B cell (primary cell): ENCODE data around the gene TBXAS1. TPM values are rescaled to one million over a fixed set of nuclear protein-coding genes. Genes with fewer than 3 reads are reported as not detected.

Experiments
- ATAC-seq: fragments of 200-7000 bp; cut with Tn5 transposase; one replicate; pipeline ENCODE4 v1.10.0; 2021; ENCODE audit warnings: low read depth, mild to moderate bottlenecking, moderate number of reproducible peaks, moderate library complexity
- CTCF ChIA-PET: fragments of 350-600 bp; sonication (Branson Sonifier 250); formaldehyde crosslinking; loops from one replicate; lab custom pipeline; 2021; ENCODE audit warnings: antibody characterized with exemption, inconsistent platforms; lab: Charles Lee
- POLR2A ChIA-PET: fragments of 350-600 bp; sonication (Branson Sonifier 250); formaldehyde crosslinking; loops from one replicate; lab custom pipeline; 2021; ENCODE audit warnings: antibody characterized with exemption; lab: Charles Lee
- DNase-seq: peaks from one replicate; pipeline ENCODE4 v3.0.0; 2013
- H2AFZ ChIP-seq: 2 replicates; pipeline ENCODE4 v1.6.1; 2012; ENCODE audit warnings: mild to moderate bottlenecking, low read depth, low read length; ENCODE audit not compliant: insufficient read depth, poor library complexity, severe bottlenecking
- H3K27ac ChIP-seq, 2 donors: 1 replicate in 1 of 2; 2 replicates in 1 of 2; pipeline ENCODE4 v1.5.1; 2012 to 2013; ENCODE audit warnings: low read length in 2 of 2, mild to moderate bottlenecking in 2 of 2, moderate library complexity in 1 of 2
- H3K27me3 ChIP-seq, 4 experiments: fragments of 200-600 bp in 1 of 4; sonication (generic) in 1 of 4; replicated peaks in 1 of 4; 1 replicate in 2 of 4; 2 replicates in 2 of 4; pipeline versions ENCODE4 v1.6.1 to v1.7.0; 2013 to 2016; ENCODE audit warnings: low read length in 3 of 4, mild to moderate bottlenecking in 2 of 4, mixed read lengths in 1 of 4, moderate library complexity in 1 of 4; ENCODE audit not compliant: insufficient read depth in 4 of 4, control insufficient read depth in 3 of 4; ENCODE audit errors: control extremely low read depth in 1 of 4
- H3K36me3 ChIP-seq, 2 experiments: replicated peaks in 1 of 2; 1 replicate in 1 of 2; 2 replicates in 1 of 2; pipeline versions ENCODE4 v1.6.1 to v1.7.1; 2013; ENCODE audit warnings: low read length in 1 of 2; ENCODE audit not compliant: insufficient read depth in 2 of 2, control insufficient read depth in 1 of 2; ENCODE audit errors: control extremely low read depth in 1 of 2, extremely low read depth in 1 of 2
- H3K4me1 ChIP-seq, 2 donors: fragments of 200-600 bp in 1 of 2; sonication (generic) in 1 of 2; 1 replicate in 1 of 2; 2 replicates in 1 of 2; pipeline versions ENCODE4 v1.5.1 to v1.6.1; 2013 to 2017; ENCODE audit warnings: low read length in 2 of 2; ENCODE audit not compliant: control insufficient read depth in 2 of 2, insufficient read depth in 2 of 2
- H3K4me2 ChIP-seq: replicated peaks from 2 replicates; pipeline ENCODE3; 2012; ENCODE audit warnings: mild to moderate bottlenecking, low read depth, low read length; ENCODE audit not compliant: poor library complexity, severe bottlenecking
- H3K4me3 ChIP-seq, 5 experiments: fragments of 200-600 bp in 1 of 5; sonication (generic) in 1 of 5; 1 replicate in 3 of 5; 2 replicates in 2 of 5; pipeline versions ENCODE4 v1.5.1 to v1.7.0; 2011 to 2016; ENCODE audit warnings: low read length in 4 of 5, mild to moderate bottlenecking in 4 of 5, low read depth in 2 of 5, control low read depth in 1 of 5, moderate library complexity in 1 of 5; ENCODE audit not compliant: insufficient read depth in 1 of 5; ENCODE audit errors: control extremely low read depth in 1 of 5, extremely low read depth in 1 of 5
- H3K79me2 ChIP-seq: fragments of 200-600 bp; sonication (generic); one replicate; pipeline ENCODE4 v1.6.0; 2016; ENCODE audit warnings: low read length; ENCODE audit not compliant: control insufficient read depth, insufficient read depth
- H3K9ac ChIP-seq: fragments of 200-600 bp; sonication (generic); 2 replicates; pipeline ENCODE4 v1.6.1; 2017; ENCODE audit warnings: mild to moderate bottlenecking, low read length, moderate library complexity
- H3K9me3 ChIP-seq, 3 donors: one replicate each; pipeline versions ENCODE4 v1.6.1 to v1.7.1; 2013; ENCODE audit warnings: low read length in 2 of 3; ENCODE audit not compliant: control insufficient read depth in 2 of 3, insufficient read depth in 1 of 3; ENCODE audit errors: control extremely low read depth in 1 of 3
- H4K20me1 ChIP-seq: 2 replicates; pipeline ENCODE4 v1.6.0; 2012; ENCODE audit warnings: mild to moderate bottlenecking, low read length; ENCODE audit not compliant: insufficient read depth, control insufficient read depth, poor library complexity, severe bottlenecking
- H3K27ac Mint-ChIP-seq: one replicate; pipeline ENCODE4 v1.8.0; 2021; ENCODE audit warnings: mixed read lengths
- H3K27me3 Mint-ChIP-seq: one replicate; pipeline ENCODE4 v1.8.0; 2021; ENCODE audit warnings: mixed read lengths
- H3K4me1 Mint-ChIP-seq: one replicate; pipeline ENCODE4 v1.8.0; 2021; ENCODE audit warnings: mixed read lengths
- H3K4me3 Mint-ChIP-seq: one replicate; pipeline ENCODE4 v1.8.0; 2021; ENCODE audit warnings: mixed read lengths
- H3K9me3 Mint-ChIP-seq: one replicate; pipeline ENCODE4 v1.8.0; 2022; ENCODE audit warnings: mixed read lengths; ENCODE audit not compliant: insufficient read depth
- EZH2 ChIP-seq: IDR thresholded peaks from 2 replicates; pipeline ENCODE4 v1.6.1; 2012; ENCODE audit warnings: borderline replicate concordance, low read depth, mild to moderate bottlenecking, moderate library complexity, low read length; ENCODE audit not compliant: insufficient read depth, poor library complexity, severe bottlenecking
- WGBS: methylation state at CpG from one replicate; pipeline ENCODE4 v1.1.5; 2013; ENCODE audit warnings: missing lambda C conversion rate; ENCODE audit not compliant: insufficient coverage; 5-methylcytosine and 5-hydroxymethylcytosine counted together
- intact Hi-C: fragments of 100-400 bp; cut with micrococcal nuclease; formaldehyde crosslinking; loops from one replicate; pipeline ENCODE4 v1.10.0; 2022
- polyA plus RNA-seq: library from polyadenylated mRNA; depleted of rRNA; stranded (reverse); fragments of >200 nt; gene quantifications from 2 replicates; pipeline ENCODE4 v1.2.3, GENCODE V29; 2012
- total RNA-seq, 2 donors: library from RNA; stranded (reverse); fragments of 120-200 nt in 1 of 2; gene quantifications; 1 replicate in 1 of 2; 2 replicates in 1 of 2; pipeline versions ENCODE4 v1.2.3 to v1.2.4, GENCODE V29; 2013 to 2022
- TF ChIP-seq, protein P1 (sequence below): fragments of 200-600 bp; IDR thresholded peaks from one replicate; pipeline ENCODE4 v1.8.0; 2022; ENCODE audit warnings: antibody characterized with exemption, mild to moderate bottlenecking

The TBXAS1 gene
- total and polyA plus RNA-seq, 2 donors (not counting 1 experiment from before 2014, with no cell fraction given) = 8.1 to 21.0 TPM

DNA sequence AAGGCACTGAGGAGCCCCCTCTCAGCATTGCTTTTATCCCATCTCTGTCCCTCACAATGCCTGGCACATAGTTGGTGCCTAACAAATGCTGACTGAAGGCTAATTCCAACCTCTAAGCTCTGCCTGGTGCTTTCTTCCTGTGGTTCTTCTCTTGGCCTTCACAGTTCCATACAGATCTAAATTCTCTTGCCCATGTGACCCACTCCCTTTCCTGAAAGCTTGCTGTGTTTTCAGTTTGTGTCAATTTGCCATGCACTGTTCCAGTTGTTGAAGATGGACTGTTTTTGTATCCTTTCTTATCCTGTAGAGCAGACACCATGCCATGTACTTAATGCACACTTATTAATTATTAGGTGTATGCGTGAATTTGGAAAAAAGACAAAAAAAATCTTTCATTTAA lies 9.2 kb downstream of the TBXAS1 start:
- Mint-ChIP-seq H3K27ac (no peak overlapping the region), H3K27me3 (no peaks in the 10 kb centered on the region), H3K4me1 (peaks cover 12% of the 10 kb centered on the region), H3K4me3 (no peak overlapping the region), H3K9me3 (peaks cover 13% of the 10 kb centered on the region)
- no peak for ATAC-seq
- H3K9me3 ChIP-seq = peaks cover 0 to 2% (median 0%) of the 10 kb centered on the region in 3 donors
- no peak overlapping the region for H2AFZ ChIP-seq
- ChIA-PET CTCF (interaction anchor here (1.0 kb wide), 1 partner anchor 15 kb away, joined by 3 read pairs; no protein-coding TSS in a partner anchor), POLR2A (no interaction called here)
- H3K27me3 ChIP-seq = no peaks in the 10 kb centered on the region
- intact Hi-C loops = no loop called here
- WGBS = no CpG with 5 or more reads among the region's 1 CpG
- H3K4me2 ChIP-seq = no peak overlapping the region
- H3K79me2 ChIP-seq = no peaks in the 10 kb centered on the region
- H4K20me1 ChIP-seq = no peaks in the 10 kb centered on the region
- H3K36me3 ChIP-seq = no peaks in the 10 kb centered on the region
- H3K9ac ChIP-seq = no peak overlapping the region
- DNase-seq = no peak
- H3K4me3 ChIP-seq = no peak overlapping the region
- no peak overlapping the region for H3K27ac ChIP-seq
- H3K4me1 ChIP-seq = peaks cover 9 to 10% of the 10 kb centered on the region in 2 donors
- TF ChIP-seq, protein P1, sequence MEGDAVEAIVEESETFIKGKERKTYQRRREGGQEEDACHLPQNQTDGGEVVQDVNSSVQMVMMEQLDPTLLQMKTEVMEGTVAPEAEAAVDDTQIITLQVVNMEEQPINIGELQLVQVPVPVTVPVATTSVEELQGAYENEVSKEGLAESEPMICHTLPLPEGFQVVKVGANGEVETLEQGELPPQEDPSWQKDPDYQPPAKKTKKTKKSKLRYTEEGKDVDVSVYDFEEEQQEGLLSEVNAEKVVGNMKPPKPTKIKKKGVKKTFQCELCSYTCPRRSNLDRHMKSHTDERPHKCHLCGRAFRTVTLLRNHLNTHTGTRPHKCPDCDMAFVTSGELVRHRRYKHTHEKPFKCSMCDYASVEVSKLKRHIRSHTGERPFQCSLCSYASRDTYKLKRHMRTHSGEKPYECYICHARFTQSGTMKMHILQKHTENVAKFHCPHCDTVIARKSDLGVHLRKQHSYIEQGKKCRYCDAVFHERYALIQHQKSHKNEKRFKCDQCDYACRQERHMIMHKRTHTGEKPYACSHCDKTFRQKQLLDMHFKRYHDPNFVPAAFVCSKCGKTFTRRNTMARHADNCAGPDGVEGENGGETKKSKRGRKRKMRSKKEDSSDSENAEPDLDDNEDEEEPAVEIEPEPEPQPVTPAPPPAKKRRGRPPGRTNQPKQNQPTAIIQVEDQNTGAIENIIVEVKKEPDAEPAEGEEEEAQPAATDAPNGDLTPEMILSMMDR = no peak
- no peak for TF ChIP-seq EZH2

DNA sequence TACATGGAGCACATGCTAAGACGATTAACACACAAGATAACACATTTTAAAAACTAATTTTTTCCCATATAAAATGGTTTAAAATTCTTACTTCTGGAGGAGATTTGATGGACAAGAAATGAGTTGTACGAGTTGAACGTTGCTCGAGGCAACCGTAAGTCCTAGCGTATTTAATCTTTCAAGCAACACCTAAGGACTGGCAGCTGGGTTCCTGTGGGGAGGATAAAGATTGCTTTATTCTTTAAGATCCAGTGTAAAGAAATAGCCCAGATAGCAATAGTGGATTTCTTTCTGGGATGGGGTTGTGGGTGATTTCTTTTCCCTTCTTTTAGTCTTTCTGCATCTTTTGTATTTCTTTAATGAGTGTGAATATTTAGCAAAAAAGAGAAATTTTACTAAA lies 9.8 kb downstream of the TBXAS1 start:
- intact Hi-C loops = no loop called here
- H3K9me3 Mint-ChIP-seq = peaks cover 11% of the 10 kb centered on the region

More for the DNA sequence above, 9.8 kb downstream of the TBXAS1 start:
- Histone ChIP-seq H3K9ac (no peak overlapping the region), H3K9me3 (no peaks in the 10 kb centered on the region), H3K79me2 (no peaks in the 10 kb centered on the region), H3K4me3 (no peak overlapping the region), H2AFZ (no peak overlapping the region), H4K20me1 (no peaks in the 10 kb centered on the region), H3K4me1 (peaks cover 9 to 10% of the 10 kb centered on the region in 2 donors), H3K27me3 (no peaks in the 10 kb centered on the region), H3K36me3 (no peaks in the 10 kb centered on the region), H3K4me2 (no peak overlapping the region), H3K27ac (no peak overlapping the region)
- ChIA-PET CTCF (interaction anchor here (1.0 kb wide), 1 partner anchor 15 kb away, joined by 3 read pairs; no protein-coding TSS in a partner anchor), POLR2A (no interaction called here)
- H3K27ac Mint-ChIP-seq = no peak overlapping the region
- H3K27me3 Mint-ChIP-seq = no peaks in the 10 kb centered on the region
- TF ChIP-seq, protein P1 = no peak
- no peak for TF ChIP-seq EZH2
- ATAC-seq (no peak), DNase-seq (no peak)
- H3K4me3 Mint-ChIP-seq = no peak overlapping the region
- H3K4me1 Mint-ChIP-seq = peaks cover 12% of the 10 kb centered on the region
- WGBS = 100% methylated on average over 1 of the region's 6 CpGs
